RWPE1 (cell line): Measurements from ENCODE around the gene THOC1.
"Not testable (repeated sequence)": the region's sequence is repeated elsewhere in the genome, so short reads cannot be mapped to it uniquely, and the experiment has no call there.

ENCODE experiments used
- CTCF ChIA-PET: fragments of 350-600 bp; sonication (Branson Sonifier 250); formaldehyde crosslinking; extraction: SDS; loops from one replicate; lab custom pipeline; 2021; lab: Yijun Ruan, JAX
- POLR2A ChIA-PET: fragments of 400-600 bp; formaldehyde crosslinking; extraction: SDS; loops from one replicate; lab custom pipeline; 2020; ENCODE audit warnings: antibody characterized with exemption; ENCODE audit not compliant: low non-redundant PET; lab: Yijun Ruan, JAX
- DNase-seq: peaks from one replicate; pipeline ENCODE4 v3.0.0; 2012; ENCODE audit warnings: low spot score
- H3K27ac ChIP-seq: fragments of 450-650 bp; 2 replicates; pipeline ENCODE4 v1.5.1; 2017
- TF ChIP-seq, protein P1 (sequence below): fragments of 450-650 bp; conservative IDR thresholded peaks from 2 replicates; pipeline ENCODE4 v1.5.1; 2017; ENCODE audit warnings: low read depth, mild to moderate bottlenecking

Gene THOC1

GRCh38 chr18:267688-268552, at the start of gene THOC1:
Gene THOC1 (minus strand): TSS chr18:268047. CDS start chr18:268019, 28 bp downstream.
- peak within 1 kb of the TSS; percentile 79 for H3K27ac ChIP-seq
- CTCF ChIA-PET = interaction anchor here (0.7 kb wide), 1 partner anchor 367 kb away, joined by 4 read pairs; no protein-coding TSS in a partner anchor
- DNase-seq = peak; percentile 92
- TF ChIP-seq, protein P1, sequence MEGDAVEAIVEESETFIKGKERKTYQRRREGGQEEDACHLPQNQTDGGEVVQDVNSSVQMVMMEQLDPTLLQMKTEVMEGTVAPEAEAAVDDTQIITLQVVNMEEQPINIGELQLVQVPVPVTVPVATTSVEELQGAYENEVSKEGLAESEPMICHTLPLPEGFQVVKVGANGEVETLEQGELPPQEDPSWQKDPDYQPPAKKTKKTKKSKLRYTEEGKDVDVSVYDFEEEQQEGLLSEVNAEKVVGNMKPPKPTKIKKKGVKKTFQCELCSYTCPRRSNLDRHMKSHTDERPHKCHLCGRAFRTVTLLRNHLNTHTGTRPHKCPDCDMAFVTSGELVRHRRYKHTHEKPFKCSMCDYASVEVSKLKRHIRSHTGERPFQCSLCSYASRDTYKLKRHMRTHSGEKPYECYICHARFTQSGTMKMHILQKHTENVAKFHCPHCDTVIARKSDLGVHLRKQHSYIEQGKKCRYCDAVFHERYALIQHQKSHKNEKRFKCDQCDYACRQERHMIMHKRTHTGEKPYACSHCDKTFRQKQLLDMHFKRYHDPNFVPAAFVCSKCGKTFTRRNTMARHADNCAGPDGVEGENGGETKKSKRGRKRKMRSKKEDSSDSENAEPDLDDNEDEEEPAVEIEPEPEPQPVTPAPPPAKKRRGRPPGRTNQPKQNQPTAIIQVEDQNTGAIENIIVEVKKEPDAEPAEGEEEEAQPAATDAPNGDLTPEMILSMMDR = no peak
- POLR2A ChIA-PET = no interaction called here

DNA sequence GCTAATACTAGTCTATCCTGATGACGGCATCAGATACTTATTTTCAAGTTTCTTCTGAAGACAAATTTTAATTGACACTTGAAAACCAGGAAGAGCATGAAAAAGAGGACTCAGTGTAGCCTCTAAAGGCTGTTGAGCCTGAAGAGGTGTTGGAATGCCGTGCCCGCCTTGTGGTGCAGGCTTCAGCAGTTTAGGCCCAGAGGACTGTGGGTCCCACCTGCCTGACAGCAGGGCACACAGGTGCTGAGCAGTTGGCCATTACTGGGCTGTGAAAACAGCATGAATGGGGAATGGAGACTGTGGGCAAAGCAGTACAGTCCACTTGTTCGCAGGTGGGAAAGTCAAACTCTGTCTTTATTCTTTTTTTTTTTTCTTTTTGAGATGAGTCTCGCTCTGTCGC, 49.8 kb upstream of the THOC1 start:
- CTCF ChIA-PET = interaction anchor here (0.6 kb wide), 2 partner anchors 36 to 41 kb away, joined by 3 to 5 read pairs; no protein-coding TSS in a partner anchor
- POLR2A ChIA-PET = no interaction called here
- no peak for DNase-seq

DNA sequence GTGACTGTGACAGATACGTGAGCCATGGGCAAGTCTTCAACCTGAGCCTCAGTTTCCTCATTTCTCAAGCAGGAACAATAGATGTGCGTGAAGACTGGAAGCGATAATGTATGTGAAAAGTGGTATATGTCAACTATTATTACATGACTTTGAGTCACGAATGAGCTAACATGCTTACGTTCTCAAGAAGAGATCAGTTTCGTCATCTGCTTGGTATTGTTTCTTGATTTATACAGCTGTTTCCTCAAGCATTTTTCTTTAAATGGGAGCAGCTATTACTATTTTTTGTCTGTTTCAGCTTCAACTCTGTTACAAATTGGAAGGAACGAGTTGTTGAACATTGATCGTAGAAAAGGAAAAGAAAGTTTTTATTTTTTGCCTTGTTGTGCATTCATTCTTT, 48.5 kb upstream of the THOC1 start:
- no peak for DNase-seq
- H3K27ac ChIP-seq = no peak overlapping the region
- CTCF ChIA-PET = interaction anchor here (0.6 kb wide), 1 partner anchor 645 kb away, joined by 3 read pairs; no protein-coding TSS in a partner anchor
- TF ChIP-seq, protein P1 = no peak
- POLR2A ChIA-PET = no interaction called here

More for the DNA sequence above, 49.8 kb upstream of the THOC1 start:
- no peak overlapping the region for H3K27ac ChIP-seq
- TF ChIP-seq, protein P1 = no peak

DNA sequence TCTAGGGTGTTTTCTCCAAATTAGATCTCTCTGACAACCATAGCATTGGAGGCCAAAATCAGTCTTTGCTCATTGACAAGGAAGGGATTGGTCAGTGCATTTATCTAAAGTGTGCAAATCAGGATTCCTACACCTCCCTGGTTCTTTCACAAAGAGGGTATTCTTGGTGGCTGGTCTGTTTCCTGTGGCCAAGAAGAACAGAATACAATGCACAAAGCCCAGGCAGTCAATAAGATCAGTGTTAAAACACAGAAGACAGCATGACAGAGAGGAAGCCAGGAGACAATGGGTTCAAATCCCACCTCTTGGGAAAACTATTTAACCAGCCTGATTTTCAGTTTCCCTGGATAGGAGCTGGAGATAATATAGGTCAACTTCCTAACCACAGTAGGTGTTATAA, 46.1 kb upstream of the THOC1 start:
- CTCF ChIA-PET = no interaction called here
- POLR2A ChIA-PET = no interaction called here
- DNase-seq = no peak

GRCh38 chr18:312415-312814, 44.6 kb upstream of the THOC1 start:
- TF ChIP-seq, protein P1 = no peak
- DNase-seq = no peak
- ChIA-PET POLR2A (interaction anchor here (0.6 kb wide), 1 partner anchor 15 kb away, joined by 4 read pairs; no protein-coding TSS in a partner anchor), CTCF (no interaction called here)
- no peak overlapping the region for H3K27ac ChIP-seq

More for the DNA sequence above, 46.1 kb upstream of the THOC1 start:
- H3K27ac ChIP-seq = no peak overlapping the region
- TF ChIP-seq, protein P1 = no peak

DNA sequence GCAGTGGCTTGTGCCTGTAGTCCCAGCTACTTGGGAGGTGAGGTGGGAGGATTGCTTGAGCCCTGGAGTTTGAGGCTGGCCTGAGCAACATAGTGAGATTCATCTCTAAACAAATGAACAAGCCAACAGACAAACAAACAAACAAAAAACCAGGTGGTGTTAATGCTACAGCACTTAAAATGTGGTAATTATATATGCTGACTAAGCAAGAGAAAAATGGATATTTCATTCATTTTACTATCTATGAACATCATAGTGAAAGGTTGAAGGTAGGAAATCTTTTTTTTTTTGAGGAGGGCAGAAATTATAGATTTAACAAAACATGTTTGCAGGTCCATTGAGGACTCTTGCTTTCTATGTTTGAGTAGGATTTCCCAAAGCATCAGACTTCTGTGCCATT, 42.2 kb upstream of the THOC1 start:
- no peak overlapping the region for H3K27ac ChIP-seq
- ChIA-PET CTCF (interaction anchor here (0.7 kb wide), 1 partner anchor 79 kb away, joined by 7 read pairs; no protein-coding TSS in a partner anchor), POLR2A (no interaction called here)
- DNase-seq = no peak
- TF ChIP-seq, protein P1 = no peak

DNA sequence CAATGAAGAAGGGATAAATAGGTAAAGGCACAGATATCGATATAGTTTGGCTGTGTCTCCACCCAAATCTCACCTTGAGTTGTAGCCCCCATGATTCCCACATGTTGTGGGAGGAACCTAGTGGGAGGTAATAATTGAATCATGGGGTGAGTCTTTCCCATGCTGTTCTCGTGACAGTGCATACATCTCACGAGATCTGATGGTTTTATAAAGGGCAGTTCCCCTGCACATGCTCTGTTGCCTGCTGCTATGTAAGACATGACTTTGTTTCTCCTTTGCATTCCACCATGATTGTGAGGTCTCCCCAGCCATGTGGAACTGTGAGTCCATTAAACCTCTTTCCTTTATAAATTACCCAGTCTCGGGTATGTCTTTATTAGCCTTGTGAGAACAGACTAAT, 40.2 kb upstream of the THOC1 start:
- CTCF ChIA-PET = interaction anchor here (1.1 kb wide), 1 partner anchor 316 kb away, joined by 5 read pairs; no protein-coding TSS in a partner anchor
- H3K27ac ChIP-seq, POLR2A ChIA-PET, DNase-seq: not testable (repeated sequence)
